IMR-90 (cell line): ENCODE data around the gene DUSP9. TPM values are rescaled to one million over a fixed set of nuclear protein-coding genes. Genes with fewer than 3 reads are reported as not detected.

Experiments used
- ATAC-seq: fragments of 200-7000 bp; cut with Tn5 transposase; 2 replicates; pipeline ENCODE4 v1.9.1; 2020; ENCODE audit warnings: low read depth, mild to moderate bottlenecking, moderate library complexity
- BruUV-seq: library from RNA; stranded (reverse); fragments of 400-500 nt; replicated peaks from 2 replicates; lab custom pipeline; 2021; lab: Mats Ljungman, UMichigan
- CTCF ChIA-PET: fragments of 300-600 bp; formaldehyde crosslinking; extraction: SDS; loops from one replicate; lab custom pipeline; 2021; ENCODE audit warnings: antibody characterized with exemption; lab: Yijun Ruan, JAX
- POLR2A ChIA-PET: fragments of 300-600 bp; sonication (Branson Sonifier 250); formaldehyde crosslinking; loops from one replicate; lab custom pipeline; 2022; ENCODE audit warnings: antibody characterized with exemption; ENCODE audit not compliant: unreplicated experiment; lab: Charles Lee
- DNase-seq: peaks from one replicate; pipeline ENCODE4 v3.0.0; 2013
- H2AFZ ChIP-seq: replicated peaks from 2 replicates; pipeline ENCODE3; 2013; ENCODE audit warnings: low read length, mild to moderate bottlenecking; ENCODE audit not compliant: poor library complexity
- H2AK5ac ChIP-seq: 2 replicates; pipeline ENCODE4 v1.6.1; 2013; ENCODE audit warnings: low read depth, low read length, inconsistent platforms
- H2AK9ac ChIP-seq: replicated peaks from 2 replicates; pipeline ENCODE3; 2013; ENCODE audit warnings: mild to moderate bottlenecking, low read depth, low read length, moderate library complexity; ENCODE audit not compliant: poor library complexity
- H2BK120ac ChIP-seq: 2 replicates; pipeline ENCODE4 v1.6.1; 2013; ENCODE audit warnings: low read depth, low read length, inconsistent platforms
- H2BK15ac ChIP-seq: 3 replicates; pipeline ENCODE4 v1.6.1; 2013; ENCODE audit warnings: low read depth, low read length, inconsistent platforms
- H2BK20ac ChIP-seq: 2 replicates; pipeline ENCODE4 v1.6.1; 2013; ENCODE audit warnings: low read depth, mild to moderate bottlenecking, inconsistent platforms, low read length, moderate library complexity
- H2BK5ac ChIP-seq: 2 replicates; pipeline ENCODE4 v1.6.1; 2013; ENCODE audit warnings: mild to moderate bottlenecking, low read depth, low read length, inconsistent platforms; ENCODE audit not compliant: poor library complexity, severe bottlenecking
- H3K14ac ChIP-seq: replicated peaks from 2 replicates; pipeline ENCODE4 v1.6.1; 2013; ENCODE audit warnings: low read depth, low read length, inconsistent platforms
- H3K18ac ChIP-seq: 2 replicates; pipeline ENCODE4 v1.6.1; 2013; ENCODE audit warnings: low read depth, low read length, control low read depth
- H3K23ac ChIP-seq: 2 replicates; pipeline ENCODE4 v1.6.1; 2013; ENCODE audit warnings: low read depth, low read length, inconsistent platforms
- H3K27ac ChIP-seq: 2 replicates; pipeline ENCODE4 v1.5.1; 2013; ENCODE audit warnings: mild to moderate bottlenecking, control low read depth, low read length; ENCODE audit not compliant: insufficient read depth
- H3K27me3 ChIP-seq: 2 replicates; pipeline ENCODE4 v1.6.1; 2013; ENCODE audit warnings: low read length; ENCODE audit not compliant: control insufficient read depth, insufficient read depth
- H3K36me3 ChIP-seq: 2 replicates; pipeline ENCODE4 v1.6.1; 2013; ENCODE audit warnings: low read length, mixed read lengths; ENCODE audit not compliant: control insufficient read depth, insufficient read depth
- H3K4ac ChIP-seq: 2 replicates; pipeline ENCODE4 v1.6.1; 2013; ENCODE audit warnings: low read depth, low read length, inconsistent platforms
- H3K4me1 ChIP-seq: 2 replicates; pipeline ENCODE4 v1.6.1; 2013; ENCODE audit warnings: low read length, mixed read lengths; ENCODE audit not compliant: control insufficient read depth, insufficient read depth
- H3K4me2 ChIP-seq: 2 replicates; pipeline ENCODE4 v1.6.1; 2013; ENCODE audit warnings: low read depth, mild to moderate bottlenecking, control low read depth, low read length, moderate library complexity
- H3K4me3 ChIP-seq: 2 replicates; pipeline ENCODE4 v1.5.1; 2013; ENCODE audit warnings: low read depth, mild to moderate bottlenecking, control low read depth, low read length, moderate library complexity; ENCODE audit not compliant: insufficient read depth
- H3K56ac ChIP-seq: 2 replicates; pipeline ENCODE4 v1.6.1; 2013; ENCODE audit warnings: low read length, inconsistent platforms; ENCODE audit not compliant: insufficient read depth; ENCODE audit errors: extremely low read depth
- H3K79me1 ChIP-seq, 2 experiments: 2 replicates each; pipeline ENCODE4 v1.6.1; 2013; ENCODE audit warnings: low read length in 2 of 2, inconsistent platforms in 1 of 2, low read depth in 1 of 2
- H3K9ac ChIP-seq: 2 replicates; pipeline ENCODE4 v1.6.1; 2013; ENCODE audit warnings: low read depth, low read length, control low read depth
- H3K9me1 ChIP-seq: 2 replicates; pipeline ENCODE4 v1.6.1; 2013; ENCODE audit warnings: low read length, inconsistent platforms; ENCODE audit not compliant: insufficient read depth
- H3K9me3 ChIP-seq: 2 replicates; pipeline ENCODE4 v1.6.1; 2013; ENCODE audit warnings: low read length; ENCODE audit not compliant: control insufficient read depth, insufficient read depth
- H4K20me1 ChIP-seq: 2 replicates; pipeline ENCODE4 v1.6.1; 2013; ENCODE audit warnings: low read length, inconsistent platforms; ENCODE audit not compliant: insufficient read depth
- H4K5ac ChIP-seq: 2 replicates; pipeline ENCODE4 v1.6.1; 2013; ENCODE audit warnings: mild to moderate bottlenecking, low read depth, low read length, control low read depth
- H4K8ac ChIP-seq, 2 experiments: 2 replicates each; pipeline ENCODE4 v1.6.1; 2013; ENCODE audit warnings: low read depth in 2 of 2, low read length in 2 of 2, control low read depth in 1 of 2, inconsistent platforms in 1 of 2
- H4K91ac ChIP-seq: 2 replicates; pipeline ENCODE4 v1.6.1; 2013; ENCODE audit warnings: low read depth, low read length, inconsistent platforms; ENCODE audit not compliant: insufficient read depth
- BHLHE40 ChIP-seq: fragments of 150-350 bp; IDR thresholded peaks from 2 replicates; pipeline ENCODE4 v1.6.1; 2016; ENCODE audit warnings: mild to moderate bottlenecking, low read depth, low read length
- CTCF ChIP-seq: conservative IDR thresholded peaks from 2 replicates; pipeline ENCODE4 v1.5.1; 2012; ENCODE audit warnings: mild to moderate bottlenecking, low read depth, low read length, improper control_type of control experiment
- ELK1 ChIP-seq: fragments of 150-350 bp; IDR thresholded peaks from 2 replicates; pipeline ENCODE4 v1.6.1; 2016; ENCODE audit warnings: low read depth, mild to moderate bottlenecking, low read length, moderate library complexity, borderline replicate concordance
- MAFK ChIP-seq: IDR thresholded peaks from 2 replicates; pipeline ENCODE4 v1.6.1; 2012; ENCODE audit warnings: low read depth, low read length, improper control_type of control experiment
- NFE2L2 ChIP-seq: fragments of 150-350 bp; IDR thresholded peaks from 2 replicates; pipeline ENCODE4 v1.6.1; 2016; ENCODE audit warnings: low read depth, mild to moderate bottlenecking, low read length
- POLR2A ChIP-seq: IDR thresholded peaks from 2 replicates; pipeline ENCODE4 v1.6.1; 2012; ENCODE audit warnings: mild to moderate bottlenecking, low read depth, low read length
- RAD21 ChIP-seq: IDR thresholded peaks from 2 replicates; pipeline ENCODE4 v1.6.1; 2012; ENCODE audit warnings: low read length, improper control_type of control experiment
- USF2 ChIP-seq: fragments of 150-350 bp; IDR thresholded peaks from 2 replicates; pipeline ENCODE4 v1.6.1; 2017; ENCODE audit warnings: mild to moderate bottlenecking, antibody characterized with exemption, low read length, low read depth
- WGBS, 2 experiments: methylation state at CpG; one replicate each; pipeline versions ENCODE4 v1.1.5 to v1.1.7; 2013; ENCODE audit warnings: missing lambda C conversion rate in 2 of 2; ENCODE audit not compliant: insufficient read length in 1 of 2; ENCODE audit errors: extremely low coverage in 2 of 2; 5-methylcytosine and 5-hydroxymethylcytosine counted together
- dilution Hi-C: fragments of 300-500 bp; cut with HindIII; formaldehyde crosslinking; loops from one replicate; pipeline ENCODE4 v1.14.3; 2018; ENCODE audit warnings: low sequenced_read_pairs; ENCODE audit not compliant: unreplicated experiment
- in situ Hi-C: fragments of 300-500 bp; cut with MboI; formaldehyde crosslinking; loops from 3 replicates; pipeline ENCODE4 v1.14.3; 2019; ENCODE audit warnings: low sequenced_read_pairs, inconsistent platforms, mixed read lengths
- intact Hi-C: fragments of 100-400 bp; cut with micrococcal nuclease; formaldehyde crosslinking; loops from 2 replicates; pipeline ENCODE4 v1.10.0; 2022
- polyA plus RNA-seq, 3 experiments: library from polyadenylated mRNA; depleted of rRNA; stranded (reverse); fragments of >200 nt; gene quantifications; 2 replicates each; pipeline ENCODE4 v1.2.3, GENCODE V29; 2012; ENCODE audit warnings: low replicate concordance in 1 of 3
- total RNA-seq: library from RNA; depleted of rRNA; stranded (reverse); fragments of >200 nt; gene quantifications from 2 replicates; pipeline ENCODE4 v1.2.3, GENCODE V29; 2012

DUSP9 gene
- total and polyA plus RNA-seq, 2 of the 4 experiments (the other 2 are of a cell fraction), result under 0.01 to 0.09 TPM

- in situ Hi-C loops, result no loop called here
- no CpG with 5 or more reads among the region's 7 CpGs for WGBS, 2 experiments
- no peak for ATAC-seq
Measured at GRCh38 chrX:153600921-153601320, 46.1 kb upstream of the DUSP9 start.

More at GRCh38 chrX:153600921-153601320, 46.1 kb upstream of the DUSP9 start:
- ChIA-PET CTCF (no interaction called here), POLR2A (no interaction called here)
- no peak for DNase-seq
- dilution Hi-C loops, result no loop called here
- Histone ChIP-seq H4K8ac (no peak overlapping the region), H2AK5ac (no peak overlapping the region), H4K91ac (no peak overlapping the region), H2BK5ac (no peak overlapping the region), H2BK15ac (no peak overlapping the region), H3K79me1 (peaks cover 6 to 19% of the 10 kb centered on the region in 2 experiments; a peak in 3 of 4 replicates), H2AK9ac (no peak overlapping the region), H3K18ac (no peak overlapping the region), H3K23ac (no peak overlapping the region), H3K9me3 (peaks cover 2% of the 10 kb centered on the region; the same call in 1 of the 2 replicates), H3K4me3 (no peak overlapping the region), H3K27me3 (no peaks in the 10 kb centered on the region; the same call in 1 of the 2 replicates), H3K4ac (no peak overlapping the region), H3K36me3 (no peaks in the 10 kb centered on the region; the same call in 1 of the 2 replicates), H3K14ac (no peak overlapping the region), H2BK120ac (no peak overlapping the region), H3K9ac (no peak overlapping the region), H3K4me2 (no peak overlapping the region), H4K20me1 (peaks cover 20% of the 10 kb centered on the region; the same call in 1 of the 2 replicates), H3K9me1 (no peaks in the 10 kb centered on the region), H2BK20ac (no peak overlapping the region), H3K56ac (no peak overlapping the region), H3K27ac (no peak overlapping the region), H3K4me1 (0 out of 2 replicates have a peak, but pooled peaks cover 3% of the 10 kb centered on the region), H4K5ac (no peak overlapping the region), H2AFZ (peak overlapping the region; percentile 41)
- TF ChIP-seq NFE2L2 (no peak), CTCF (no peak), BHLHE40 (no peak), MAFK (no peak), RAD21 (no peak), ELK1 (no peak), POLR2A (no peak), USF2 (no peak)
- intact Hi-C loops, result no loop called here
- no TSS peak for BruUV-seq
